Thoracic aorta (tissue), 2 donors: ENCODE measurements around the gene CCDC43. TPM values are rescaled to one million over a fixed set of nuclear protein-coding genes. Genes with fewer than 3 reads are reported as not detected.
A peak's percentile ranks its signal among the peaks of the same experiment; 100 is the strongest.

ENCODE experiments used
- ATAC-seq: fragments of 150-250 bp; one replicate; pipeline ENCODE4 v1.8.0; 2017; ENCODE audit warnings: low read depth; ENCODE audit not compliant: insufficient number of reproducible peaks, low FRiP score
- DNase-seq: peaks from one replicate; pipeline ENCODE4 v3.0.0-alpha.2; 2020; ENCODE audit warnings: low spot score
- H3K27ac ChIP-seq, 2 donors: fragments of 200-600 bp; sonication (generic); 1 replicate in 1 of 2; 2 replicates in 1 of 2; pipeline ENCODE4 v1.5.1; 2016; ENCODE audit warnings: mild to moderate bottlenecking in 2 of 2, moderate library complexity in 2 of 2
- H3K27me3 ChIP-seq: fragments of 200-600 bp; sonication (generic); replicated peaks from 2 replicates; pipeline ENCODE4 v1.6.0; 2016; ENCODE audit warnings: mild to moderate bottlenecking; ENCODE audit not compliant: insufficient read depth
- H3K36me3 ChIP-seq: fragments of 200-600 bp; sonication (generic); one replicate; pipeline ENCODE4 v1.5.1; 2016
- H3K4me1 ChIP-seq, 2 donors: fragments of 200-600 bp; sonication (generic); 1 replicate in 1 of 2; 2 replicates in 1 of 2; pipeline versions ENCODE4 v1.5.1 to v1.6.0; 2016; ENCODE audit warnings: low read depth in 2 of 2, mild to moderate bottlenecking in 1 of 2; ENCODE audit not compliant: control insufficient read depth in 1 of 2
- H3K4me3 ChIP-seq: fragments of 200-600 bp; sonication (generic); 2 replicates; pipeline ENCODE4 v1.5.1; 2016; ENCODE audit warnings: mild to moderate bottlenecking
- H3K9me3 ChIP-seq: fragments of 200-600 bp; sonication (generic); 2 replicates; pipeline ENCODE4 v1.5.1; 2016
- total RNA-seq, 2 donors: library from RNA; depleted of rRNA; stranded (reverse); fragments of >200 nt; gene quantifications; one replicate each; pipeline versions ENCODE4 v1.1.0 to v1.2.3, GENCODE V29; 2016
- TF ChIP-seq, protein P1 (sequence below): fragments of 200-600 bp; sonication (generic); IDR thresholded peaks from one replicate; pipeline ENCODE4 v1.5.1; 2019; ENCODE audit warnings: antibody characterized with exemption

The CCDC43 gene
- total RNA-seq, 2 donors from 2014 or later, result 8.0 to 18.8 TPM

- H3K9me3 ChIP-seq, result no peaks in the 10 kb centered on the region
- H3K27ac ChIP-seq, result no peak overlapping the region
- H3K36me3 ChIP-seq, result no peaks in the 10 kb centered on the region
- no peaks in the 10 kb centered on the region for H3K4me1 ChIP-seq
- H3K4me3 ChIP-seq, result no peak overlapping the region
- no peak for ATAC-seq
- DNase-seq, result no peak
- TF ChIP-seq, protein P1, sequence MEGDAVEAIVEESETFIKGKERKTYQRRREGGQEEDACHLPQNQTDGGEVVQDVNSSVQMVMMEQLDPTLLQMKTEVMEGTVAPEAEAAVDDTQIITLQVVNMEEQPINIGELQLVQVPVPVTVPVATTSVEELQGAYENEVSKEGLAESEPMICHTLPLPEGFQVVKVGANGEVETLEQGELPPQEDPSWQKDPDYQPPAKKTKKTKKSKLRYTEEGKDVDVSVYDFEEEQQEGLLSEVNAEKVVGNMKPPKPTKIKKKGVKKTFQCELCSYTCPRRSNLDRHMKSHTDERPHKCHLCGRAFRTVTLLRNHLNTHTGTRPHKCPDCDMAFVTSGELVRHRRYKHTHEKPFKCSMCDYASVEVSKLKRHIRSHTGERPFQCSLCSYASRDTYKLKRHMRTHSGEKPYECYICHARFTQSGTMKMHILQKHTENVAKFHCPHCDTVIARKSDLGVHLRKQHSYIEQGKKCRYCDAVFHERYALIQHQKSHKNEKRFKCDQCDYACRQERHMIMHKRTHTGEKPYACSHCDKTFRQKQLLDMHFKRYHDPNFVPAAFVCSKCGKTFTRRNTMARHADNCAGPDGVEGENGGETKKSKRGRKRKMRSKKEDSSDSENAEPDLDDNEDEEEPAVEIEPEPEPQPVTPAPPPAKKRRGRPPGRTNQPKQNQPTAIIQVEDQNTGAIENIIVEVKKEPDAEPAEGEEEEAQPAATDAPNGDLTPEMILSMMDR, result no peak
- no peaks in the 10 kb centered on the region for H3K27me3 ChIP-seq
Observed at GRCh38 chr17:44630703-44631102, 58.9 kb downstream of the CCDC43 start.

- no peaks in the 10 kb centered on the region for H3K36me3 ChIP-seq
- no peak for ATAC-seq
- no peaks in the 10 kb centered on the region for H3K9me3 ChIP-seq
- no peaks in the 10 kb centered on the region for H3K27me3 ChIP-seq
- H3K27ac ChIP-seq, result no peak overlapping the region
- no peak overlapping the region for H3K4me3 ChIP-seq
- H3K4me1 ChIP-seq, result no peaks in the 10 kb centered on the region
- TF ChIP-seq, protein P1, result no peak
- no peak for DNase-seq
Observed at GRCh38 chr17:44629314-44629713, 60.3 kb downstream of the CCDC43 start.

DNA sequence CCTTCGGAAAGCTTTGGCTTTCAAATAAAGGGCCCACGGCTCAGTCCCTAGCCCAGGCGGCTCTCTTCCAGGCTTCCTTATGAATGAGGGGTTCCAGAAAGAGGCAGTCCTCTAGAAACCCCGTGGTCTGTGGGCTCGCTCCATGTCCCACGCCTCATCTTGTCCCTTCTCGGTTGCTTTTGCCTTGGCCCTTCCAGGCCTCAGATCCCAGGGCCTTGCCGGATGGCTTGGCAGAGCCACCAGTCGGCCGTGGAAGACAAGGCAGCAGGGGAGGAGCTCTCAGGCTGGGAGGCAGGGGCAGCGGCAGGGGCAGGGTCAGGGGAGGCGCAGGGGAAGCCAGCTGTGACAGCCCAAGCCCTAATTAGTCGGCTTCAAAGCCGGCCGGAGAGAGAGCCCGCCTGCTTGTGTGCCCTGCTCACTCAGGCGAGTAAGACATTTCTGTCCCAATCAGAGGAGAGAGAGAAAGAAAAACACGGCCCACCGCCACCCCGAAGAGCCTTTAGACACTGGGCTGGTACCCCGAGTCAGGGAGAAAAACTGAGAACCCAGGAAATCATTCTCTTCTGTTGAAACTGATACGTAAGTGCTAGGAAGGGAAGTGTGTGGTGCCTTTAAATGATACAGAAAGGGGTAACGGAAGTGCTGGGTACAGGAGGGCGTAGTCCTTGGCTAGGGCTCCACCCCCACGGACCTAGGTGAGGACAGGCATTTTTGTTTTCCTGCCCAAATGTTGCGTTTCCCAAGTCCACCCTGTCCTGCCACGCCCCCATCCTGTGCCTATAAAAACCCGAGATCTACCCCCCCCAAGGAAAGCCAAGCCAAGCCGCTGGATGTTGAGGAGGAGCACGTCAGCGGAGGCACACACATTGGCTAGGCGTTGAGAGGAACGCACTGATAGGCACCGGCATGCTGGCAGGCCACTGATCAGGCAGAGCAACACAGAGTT, 61.1 kb downstream of the CCDC43 start:
- Histone ChIP-seq H3K27me3 (no peaks in the 10 kb centered on the region), H3K9me3 (no peaks in the 10 kb centered on the region), H3K4me3 (peak overlapping the region; percentile 4), H3K27ac (peak overlapping the region; percentile 8 to 26), H3K4me1 (no peaks in the 10 kb centered on the region), H3K36me3 (no peaks in the 10 kb centered on the region)
- ATAC-seq, result no peak
- TF ChIP-seq, protein P1, result no peak
- no peak for DNase-seq

DNA sequence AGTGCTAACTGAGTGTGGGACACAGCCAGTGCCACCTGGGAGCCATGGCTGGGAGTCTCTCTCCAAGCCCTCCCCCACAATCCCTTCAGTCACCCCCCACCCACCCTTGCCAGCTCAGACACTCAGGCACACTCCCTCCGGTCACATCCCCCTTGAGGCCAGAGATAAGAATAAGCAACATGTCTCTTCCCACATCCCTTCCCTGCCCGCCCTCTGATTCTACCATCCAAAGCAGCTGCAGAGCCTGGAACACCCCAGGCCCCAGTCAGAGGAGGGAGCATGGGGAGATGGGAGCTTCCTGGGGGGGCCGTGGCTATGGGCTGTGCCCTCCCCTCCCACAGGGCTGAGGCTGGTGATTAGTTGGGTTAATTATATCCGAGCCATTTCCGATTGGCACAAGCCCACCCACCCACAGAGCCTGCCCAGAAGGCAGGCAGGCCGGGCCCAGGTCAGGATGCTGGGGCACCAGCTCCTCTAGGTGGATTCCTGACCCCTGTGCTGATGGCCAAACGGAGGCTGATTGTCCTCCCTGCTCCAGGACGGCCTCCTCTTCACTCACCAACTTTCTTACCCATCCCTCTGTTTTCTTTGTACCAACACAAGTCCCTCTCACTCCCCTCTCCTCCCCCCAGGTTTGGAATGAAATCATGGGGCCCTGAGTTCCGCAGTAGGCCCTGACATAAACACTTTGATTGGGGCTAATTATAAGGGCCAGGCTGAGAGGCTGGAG, 61.9 kb downstream of the CCDC43 start:
- Histone ChIP-seq H3K9me3 (no peaks in the 10 kb centered on the region), H3K27me3 (no peaks in the 10 kb centered on the region), H3K4me3 (peak overlapping the region; percentile 4), H3K4me1 (no peaks in the 10 kb centered on the region), H3K36me3 (no peaks in the 10 kb centered on the region), H3K27ac (peak overlapping the region; percentile 8 to 26)
- ATAC-seq (no peak), DNase-seq (no peak)
- TF ChIP-seq, protein P1, result no peak

Other genes with a start within 250 kb of the CCDC43 start
- gene GPATCH8, start 186.4 kb downstream of the CCDC43 start, total RNA-seq, result 10 to 100 TPM; 39.3 to 56.1 TPM
- 10 to 100 TPM; 12.6 to 24.2 TPM for gene FZD2, start 132.3 kb downstream of the CCDC43 start, total RNA-seq
- gene MEIOC, start 33.3 kb downstream of the CCDC43 start, total RNA-seq, result not detected
- gene DBF4B, start 18.9 kb upstream of the CCDC43 start, total RNA-seq, result 1 to 10 TPM; 5.7 to 7.8 TPM
- gene ADAM11, start 69.2 kb upstream of the CCDC43 start, total RNA-seq, result 1 to 10 TPM in 1 of 2 donors, under 1 TPM in 1; 0.41 to 5.7 TPM
- gene GJC1, start 140.5 kb upstream of the CCDC43 start, total RNA-seq, result 10 to 100 TPM; 15.4 to 29.0 TPM
- 1 to 10 TPM in 1 of 2 donors, not detected in 1; 1.6 TPM for gene HIGD1B, start 158.1 kb upstream of the CCDC43 start, total RNA-seq
- gene EFTUD2, start 209.7 kb upstream of the CCDC43 start, total RNA-seq, result 100 to 1,000 TPM in 1 of 2 donors, 10 to 100 TPM in 1; 35.2 to 117 TPM
- 10 to 100 TPM in 1 of 2 donors, not detected in 1; 14.6 TPM for gene GFAP, start 225.7 kb upstream of the CCDC43 start, total RNA-seq